CD4-positive, alpha-beta T cell treated with Interleukin-15 for 4 hours (primary cell): ENCODE measurements around the gene TBC1D3D.
"Not testable (repeated sequence)": the region's sequence is repeated elsewhere in the genome, so short reads cannot be mapped to it uniquely, and the experiment has no call there.

ENCODE experiments used
- DNase-seq: peaks from one replicate; pipeline ENCODE4 v3.0.0-alpha.2; 2020; ENCODE audit warnings: low spot score

TBC1D3D gene

DNA sequence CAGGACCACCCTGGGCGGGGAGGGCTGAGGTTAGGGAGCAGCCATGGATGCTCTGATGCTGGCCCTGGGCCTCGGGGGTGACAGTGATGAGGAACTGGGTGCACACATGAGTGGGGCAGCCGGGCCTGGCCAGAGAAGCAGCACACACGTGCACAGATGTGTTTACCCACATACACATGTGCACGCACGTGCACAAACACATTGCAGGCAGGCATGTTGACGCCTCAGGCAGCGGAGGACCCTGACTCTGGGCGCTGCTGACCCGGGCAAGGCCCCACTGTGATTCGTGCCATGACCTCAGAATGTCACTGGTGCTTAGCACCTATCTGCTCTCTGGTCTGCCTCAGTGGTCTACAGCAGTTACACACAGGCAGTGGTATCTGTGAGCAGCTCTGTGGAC is at the start of gene TBC1D3D:
TSS of gene TBC1D3D (plus strand) at position 301 of the 400 bp plus-strand sequence. CDS start 1,585 bp downstream, outside the sequence.
- not testable (repeated sequence) for DNase-seq

DNA sequence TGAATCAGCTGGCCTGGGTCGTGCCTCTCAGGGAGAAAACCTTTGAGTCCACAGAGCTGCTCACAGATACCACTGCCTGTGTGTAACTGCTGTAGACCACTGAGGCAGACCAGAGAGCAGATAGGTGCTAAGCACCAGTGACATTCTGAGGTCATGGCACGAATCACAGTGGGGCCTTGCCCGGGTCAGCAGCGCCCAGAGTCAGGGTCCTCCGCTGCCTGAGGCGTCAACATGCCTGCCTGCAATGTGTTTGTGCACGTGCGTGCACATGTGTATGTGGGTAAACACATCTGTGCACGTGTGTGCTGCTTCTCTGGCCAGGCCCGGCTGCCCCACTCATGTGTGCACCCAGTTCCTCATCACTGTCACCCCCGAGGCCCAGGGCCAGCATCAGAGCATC is 14.8 kb upstream of the TBC1D3D start, which contains the start of gene TBC1D3L:
TSS of gene TBC1D3L (minus strand) at position 101 of the 400 bp plus-strand sequence. CDS start 1,540 bp downstream, outside the sequence.
- not testable (repeated sequence) for DNase-seq
